Neural cell (in vitro differentiated cells): Measurements from ENCODE around the gene MPDZ. TPM values are rescaled to one million over a fixed set of nuclear protein-coding genes. Genes with fewer than 3 reads are reported as not detected.

Source experiments
- H2AFZ ChIP-seq: fragments of 200-600, 300-800 bp; sonication (generic), shearing (Covaris generic); 2 replicates; pipeline ENCODE4 v1.6.0; 2014; ENCODE audit warnings: low read depth, mild to moderate bottlenecking, antibody characterized with exemption, low read length, moderate library complexity
- H3F3A ChIP-seq: fragments of 200-600 bp; shearing (Covaris generic); 2 replicates; pipeline ENCODE4 v1.6.1; 2016; ENCODE audit warnings: mild to moderate bottlenecking, moderate library complexity, mixed read lengths, antibody characterized with exemption, low read length; ENCODE audit not compliant: insufficient read depth, poor library complexity, severe bottlenecking
- H3K27ac ChIP-seq: fragments of 200-600, 300-800 bp; sonication (generic), shearing (Covaris generic); 2 replicates; pipeline ENCODE4 v1.5.1; 2014; ENCODE audit warnings: mild to moderate bottlenecking, low read length, moderate library complexity
- H3K27me3 ChIP-seq: fragments of 300-800, 200-600 bp; sonication (generic), shearing (Covaris generic); 2 replicates; pipeline ENCODE4 v1.6.0; 2014; ENCODE audit warnings: mild to moderate bottlenecking, low read depth, low read length, moderate library complexity; ENCODE audit not compliant: insufficient read depth
- H3K36me3 ChIP-seq: fragments of 300-800, 200-600 bp; sonication (generic), shearing (Covaris generic); 2 replicates; pipeline ENCODE4 v1.5.1; 2014; ENCODE audit warnings: mild to moderate bottlenecking, antibody characterized with exemption, low read length, moderate library complexity; ENCODE audit not compliant: insufficient read depth
- H3K4me2 ChIP-seq: fragments of 300-800, 200-600 bp; sonication (generic), shearing (Covaris generic); 2 replicates; pipeline ENCODE4 v1.6.0; 2014; ENCODE audit warnings: mild to moderate bottlenecking, low read length
- H3K4me3 ChIP-seq: fragments of 300-800, 200-600 bp; sonication (generic), shearing (Covaris generic); 2 replicates; pipeline ENCODE4 v1.5.1; 2014; ENCODE audit warnings: mild to moderate bottlenecking, low read length, moderate library complexity
- H3K79me2 ChIP-seq: fragments of 200-600 bp; shearing (Covaris generic); replicated peaks from 2 replicates; pipeline ENCODE4 v1.6.0; 2014; ENCODE audit warnings: mild to moderate bottlenecking, low read length, moderate library complexity; ENCODE audit not compliant: insufficient read depth
- H3K9ac ChIP-seq: fragments of 300-800, 200-600 bp; sonication (generic), shearing (Covaris generic); 2 replicates; pipeline ENCODE4 v1.6.1; 2016; ENCODE audit warnings: mild to moderate bottlenecking, low read length, mixed read lengths
- H3K9me2 ChIP-seq: fragments of 200-600 bp; shearing (Covaris generic); 2 replicates; pipeline ENCODE4 v1.6.1; 2016; ENCODE audit warnings: mild to moderate bottlenecking, low read length, mixed read lengths; ENCODE audit not compliant: insufficient read depth
- H3K9me3 ChIP-seq: fragments of 200-600, 300-800 bp; sonication (generic), shearing (Covaris generic); 2 replicates; pipeline ENCODE4 v1.6.1; 2016; ENCODE audit warnings: mild to moderate bottlenecking, mixed run types, low read length, moderate library complexity, mixed read lengths
- H4K20me1 ChIP-seq: fragments of 200-600 bp; shearing (Covaris generic); 2 replicates; pipeline ENCODE4 v1.6.1; 2016; ENCODE audit warnings: mild to moderate bottlenecking, mixed run types; ENCODE audit not compliant: insufficient read depth
- CTCF ChIP-seq: fragments of 450-650 bp; IDR thresholded peaks from 2 replicates; pipeline ENCODE4 v1.5.1; 2014; ENCODE audit warnings: antibody characterized with exemption, mild to moderate bottlenecking, moderate library complexity; ENCODE audit not compliant: poor library complexity, severe bottlenecking
- EP300 ChIP-seq: fragments of 450-650 bp; conservative IDR thresholded peaks from 2 replicates; pipeline ENCODE4 v1.6.1; 2014; ENCODE audit warnings: antibody characterized with exemption, mild to moderate bottlenecking, moderate library complexity; ENCODE audit not compliant: poor library complexity, severe bottlenecking
- EZH2 ChIP-seq: fragments of 200-600, 300-800 bp; shearing (Covaris generic), sonication (generic); IDR thresholded peaks from 2 replicates; pipeline ENCODE4 v1.6.1; 2014; ENCODE audit warnings: antibody characterized with exemption, low read length, borderline replicate concordance, mild to moderate bottlenecking; ENCODE audit not compliant: insufficient read depth, poor library complexity, severe bottlenecking
- MXI1 ChIP-seq: fragments of 450-650 bp; conservative IDR thresholded peaks from 2 replicates; pipeline ENCODE4 v1.6.1; 2014; ENCODE audit warnings: antibody characterized with exemption, mild to moderate bottlenecking; ENCODE audit not compliant: poor library complexity, severe bottlenecking
- POLR2AphosphoS5 ChIP-seq: IDR thresholded peaks from 2 replicates; pipeline ENCODE4 v1.6.1; 2012
- RAD21 ChIP-seq: fragments of 450-650 bp; conservative IDR thresholded peaks from 2 replicates; pipeline ENCODE4 v1.6.1; 2014; ENCODE audit warnings: antibody characterized with exemption, mild to moderate bottlenecking, moderate library complexity
- REST ChIP-seq: IDR thresholded peaks from 2 replicates; pipeline ENCODE4 v1.6.1; 2012; ENCODE audit warnings: borderline replicate concordance
- SMC3 ChIP-seq: fragments of 450-650 bp; conservative IDR thresholded peaks from 2 replicates; pipeline ENCODE4 v1.6.1; 2014; ENCODE audit warnings: antibody characterized with exemption, mild to moderate bottlenecking, moderate library complexity; ENCODE audit not compliant: poor library complexity
- TAF1 ChIP-seq: IDR thresholded peaks from 2 replicates; pipeline ENCODE4 v1.6.1; 2012; ENCODE audit warnings: low read depth
- polyA plus RNA-seq: library from polyadenylated mRNA; depleted of rRNA; stranded (reverse); fragments of >200 nt; gene quantifications from 2 replicates; pipeline ENCODE4 v1.2.3, GENCODE V29; 2014

MPDZ gene
- polyA plus RNA-seq, 1 donor from 2014 or later = 13.1 TPM

- H3K27me3 ChIP-seq = no peaks in the 10 kb centered on the region
- no peak overlapping the region for H3K27ac ChIP-seq
- no peaks in the 10 kb centered on the region for H3K79me2 ChIP-seq
- H2AFZ ChIP-seq = no peak overlapping the region
- no peaks in the 10 kb centered on the region for H3K9me3 ChIP-seq
- no peaks in the 10 kb centered on the region for H4K20me1 ChIP-seq
- TF ChIP-seq REST (no peak), POLR2AphosphoS5 (no peak), SMC3 (no peak), MXI1 (no peak), RAD21 (no peak), TAF1 (no peak), EP300 (no peak), EZH2 (no peak), CTCF (no peak)
- no peaks in the 10 kb centered on the region for H3K36me3 ChIP-seq
- no peaks in the 10 kb centered on the region for H3K9me2 ChIP-seq
- no peak overlapping the region for H3K4me3 ChIP-seq
- H3K4me2 ChIP-seq = no peak overlapping the region
- no peaks in the 10 kb centered on the region for H3F3A ChIP-seq
- H3K9ac ChIP-seq = no peak overlapping the region
These were observed 138.5 kb downstream of the MPDZ start for GRCh38 chr9:13140843-13141592.

- H3K36me3 ChIP-seq = peaks cover 2% of the 10 kb centered on the region
- no peaks in the 10 kb centered on the region for H3K9me2 ChIP-seq
- H3K79me2 ChIP-seq = no peaks in the 10 kb centered on the region
- no peaks in the 10 kb centered on the region for H4K20me1 ChIP-seq
- H3K27me3 ChIP-seq = no peaks in the 10 kb centered on the region
- no peak overlapping the region for H3K4me3 ChIP-seq
- no peak overlapping the region for H3K27ac ChIP-seq
- no peaks in the 10 kb centered on the region for H3F3A ChIP-seq
- H2AFZ ChIP-seq = no peak overlapping the region
- no peak overlapping the region for H3K9ac ChIP-seq
- H3K4me2 ChIP-seq = no peak overlapping the region
- H3K9me3 ChIP-seq = no peaks in the 10 kb centered on the region
- TF ChIP-seq MXI1 (no peak), REST (no peak), TAF1 (no peak), RAD21 (no peak), EP300 (no peak), POLR2AphosphoS5 (no peak), CTCF (no peak), EZH2 (no peak), SMC3 (no peak)
These were observed 139.8 kb downstream of the MPDZ start for GRCh38 chr9:13139641-13140171.
